ENCODE measurements around the gene LIPT2.

DNA sequence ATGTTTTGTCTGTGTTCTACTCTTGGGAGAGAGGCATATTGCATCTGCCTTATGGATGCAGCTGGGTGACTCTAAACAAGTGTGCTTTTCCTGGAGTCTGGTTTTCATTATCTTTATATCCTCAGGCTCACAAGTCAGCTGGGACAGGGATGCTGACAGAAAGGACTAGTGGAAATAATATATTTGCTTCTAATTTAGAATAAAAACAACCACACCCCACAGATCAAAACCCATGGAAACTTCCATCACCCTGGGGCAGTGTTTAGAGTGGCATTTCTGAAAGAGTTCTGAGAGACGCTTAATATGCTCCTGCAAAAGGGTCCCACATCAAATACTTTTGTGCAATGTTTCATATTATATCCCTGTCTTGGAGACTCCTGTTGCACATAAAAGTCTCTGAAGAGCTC lies 47.0 kb downstream of the LIPT2 start:
- TF ChIP-seq YY1 (IDR thresholded peaks at IDR 0.05; ENCODE audit: insufficient read depth, insufficient read length) (no peak), SUZ12 (IDR thresholded peaks at IDR 0.05; ENCODE audit: extremely low read depth, insufficient read depth, insufficient read length) (no peak)
